ENCODE data around the gene MBD5. TPM values are rescaled to one million over a fixed set of nuclear protein-coding genes. Genes with fewer than 3 reads are reported as not detected.

Gene MBD5
- total RNA-seq, 1 experiment from 2014 or later: 7.0 TPM

DNA sequence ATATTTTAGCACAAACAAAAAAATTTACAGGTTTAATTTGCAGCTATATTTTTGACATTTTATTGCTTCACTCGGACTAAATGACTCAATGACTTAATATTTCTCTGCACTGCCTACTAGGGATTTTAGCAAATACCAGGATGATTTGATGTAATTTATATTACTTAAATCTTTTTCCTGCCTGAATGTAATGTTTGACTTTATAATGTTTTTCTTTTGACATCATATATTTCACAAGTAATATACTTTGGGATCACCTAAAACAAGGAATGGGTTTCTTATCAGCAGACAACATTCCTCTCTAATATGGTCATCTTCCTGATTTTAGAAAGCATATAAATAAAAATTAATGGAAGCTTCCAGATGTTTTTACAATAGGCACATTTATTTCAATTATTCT is 370.4 kb downstream of the MBD5 start:
- H3K36me3 ChIP-seq (replicated peaks; ENCODE audit: control insufficient read depth, insufficient read depth, low read length): no peaks in the 10 kb centered on the region
- DNase-seq: no peak
- H3K4me3 ChIP-seq (ENCODE audit: insufficient read depth, low read depth, low read length): no peak overlapping the region
- H3K27me3 ChIP-seq (ENCODE audit: control insufficient read depth, insufficient read depth, low read length): no peaks in the 10 kb centered on the region

DNA sequence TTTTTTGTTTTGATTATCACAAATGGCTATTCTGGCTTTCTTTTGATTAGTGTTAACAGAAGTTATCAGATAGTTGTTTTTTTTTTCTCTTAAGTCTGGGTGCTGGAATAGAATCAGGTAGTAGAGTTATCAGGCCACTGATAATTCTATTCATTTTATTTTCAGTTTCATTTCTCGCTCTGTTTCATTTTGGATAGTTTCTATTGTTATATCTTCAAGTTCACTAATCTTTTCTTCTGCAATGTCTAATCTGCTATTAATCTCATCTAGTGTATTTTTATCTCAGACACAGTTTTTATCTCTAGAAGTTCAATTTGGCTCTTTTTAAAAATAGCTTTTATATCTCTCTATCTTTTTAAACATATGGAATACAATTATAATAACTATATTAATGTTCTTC is 381.9 kb downstream of the MBD5 start:
- no peak overlapping the region for H3K4me3 ChIP-seq (ENCODE audit: insufficient read depth, low read depth, low read length)
- no peaks in the 10 kb centered on the region for H3K36me3 ChIP-seq (replicated peaks; ENCODE audit: control insufficient read depth, insufficient read depth, low read length)
- H3K27me3 ChIP-seq (ENCODE audit: control insufficient read depth, insufficient read depth, low read length): no peaks in the 10 kb centered on the region
- DNase-seq: no peak

GRCh38 chr2:148410899-148411298 is 390.0 kb downstream of the MBD5 start:
- DNase-seq: no peak
- H3K4me3 ChIP-seq (ENCODE audit: insufficient read depth, low read depth, low read length): no peak overlapping the region
- no peaks in the 10 kb centered on the region for H3K27me3 ChIP-seq (ENCODE audit: control insufficient read depth, insufficient read depth, low read length)
- H3K36me3 ChIP-seq (replicated peaks; ENCODE audit: control insufficient read depth, insufficient read depth, low read length): no peaks in the 10 kb centered on the region

DNA sequence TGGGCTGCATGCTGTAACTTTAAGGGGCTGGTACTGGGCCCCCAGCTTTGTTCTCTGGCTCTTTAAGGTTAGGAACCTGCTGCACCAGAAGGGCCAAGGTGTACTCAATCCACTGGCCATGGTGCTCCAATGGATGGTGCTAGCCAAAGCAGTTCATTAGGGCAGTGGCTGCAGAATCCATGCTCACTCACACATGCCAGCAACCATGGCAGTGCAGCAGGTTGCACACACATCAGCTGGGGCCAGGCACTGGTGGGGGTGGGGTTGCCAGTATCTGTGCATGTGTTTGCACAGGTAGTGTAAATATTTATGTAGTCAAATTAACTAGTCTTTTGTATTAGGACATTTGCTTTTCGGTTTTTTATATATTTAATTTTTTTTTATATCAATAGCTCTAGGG is 395.4 kb downstream of the MBD5 start:
- no peak overlapping the region for H3K4me3 ChIP-seq (ENCODE audit: insufficient read depth, low read depth, low read length)
- H3K27me3 ChIP-seq (ENCODE audit: control insufficient read depth, insufficient read depth, low read length): no peaks in the 10 kb centered on the region
- no peak for DNase-seq
- H3K36me3 ChIP-seq (replicated peaks; ENCODE audit: control insufficient read depth, insufficient read depth, low read length): no peaks in the 10 kb centered on the region

- H3K4me3 ChIP-seq (ENCODE audit: insufficient read depth, low read depth, low read length): no peak overlapping the region
- DNase-seq: no peak
- H3K36me3 ChIP-seq (replicated peaks; ENCODE audit: control insufficient read depth, insufficient read depth, low read length): no peaks in the 10 kb centered on the region
- no peaks in the 10 kb centered on the region for H3K27me3 ChIP-seq (ENCODE audit: control insufficient read depth, insufficient read depth, low read length)
Measured at GRCh38 chr2:148430101-148430500, 409.2 kb downstream of the MBD5 start.

- Histone ChIP-seq H3K4me3 (ENCODE audit: insufficient read depth, low read depth, low read length) (no peak overlapping the region), H3K36me3 (replicated peaks; ENCODE audit: control insufficient read depth, insufficient read depth, low read length) (no peaks in the 10 kb centered on the region), H3K27me3 (ENCODE audit: control insufficient read depth, insufficient read depth, low read length) (no peaks in the 10 kb centered on the region)
- no peak for DNase-seq
Measured at GRCh38 chr2:148447877-148448276, 427.0 kb downstream of the MBD5 start.

GRCh38 chr2:148450531-148450930 is 429.6 kb downstream of the MBD5 start:
- no peak overlapping the region for H3K4me3 ChIP-seq (ENCODE audit: insufficient read depth, low read depth, low read length)
- H3K27me3 ChIP-seq (ENCODE audit: control insufficient read depth, insufficient read depth, low read length): no peaks in the 10 kb centered on the region
- H3K36me3 ChIP-seq (replicated peaks; ENCODE audit: control insufficient read depth, insufficient read depth, low read length): no peaks in the 10 kb centered on the region
- DNase-seq: no peak

DNA sequence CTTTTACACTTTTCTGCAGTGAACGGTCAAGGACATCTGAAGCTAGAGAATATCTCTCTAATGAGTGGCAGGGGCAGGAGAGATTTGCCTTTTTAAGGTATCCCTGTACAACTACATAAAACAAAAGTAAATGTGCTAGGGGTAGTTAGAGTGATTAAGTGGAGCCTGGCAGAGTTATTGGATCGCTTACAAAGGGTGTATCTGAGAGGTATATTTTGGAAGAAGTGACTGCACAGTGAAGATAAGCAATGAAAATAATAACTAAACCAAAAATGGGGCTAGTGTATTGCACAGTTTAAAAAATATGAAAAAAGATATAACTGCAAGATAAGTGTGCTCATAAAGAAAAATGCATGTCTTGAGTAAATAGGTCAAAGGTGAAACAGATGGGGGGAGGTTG is 430.2 kb downstream of the MBD5 start:
- DNase-seq: no peak
- no peak overlapping the region for H3K4me3 ChIP-seq (ENCODE audit: insufficient read depth, low read depth, low read length)
- no peaks in the 10 kb centered on the region for H3K36me3 ChIP-seq (replicated peaks; ENCODE audit: control insufficient read depth, insufficient read depth, low read length)
- H3K27me3 ChIP-seq (ENCODE audit: control insufficient read depth, insufficient read depth, low read length): no peaks in the 10 kb centered on the region

GRCh38 chr2:148455791-148456190 is 434.9 kb downstream of the MBD5 start:
- DNase-seq: no peak
- no peaks in the 10 kb centered on the region for H3K36me3 ChIP-seq (replicated peaks; ENCODE audit: control insufficient read depth, insufficient read depth, low read length)
- H3K4me3 ChIP-seq (ENCODE audit: insufficient read depth, low read depth, low read length): no peak overlapping the region
- no peaks in the 10 kb centered on the region for H3K27me3 ChIP-seq (ENCODE audit: control insufficient read depth, insufficient read depth, low read length)

DNA sequence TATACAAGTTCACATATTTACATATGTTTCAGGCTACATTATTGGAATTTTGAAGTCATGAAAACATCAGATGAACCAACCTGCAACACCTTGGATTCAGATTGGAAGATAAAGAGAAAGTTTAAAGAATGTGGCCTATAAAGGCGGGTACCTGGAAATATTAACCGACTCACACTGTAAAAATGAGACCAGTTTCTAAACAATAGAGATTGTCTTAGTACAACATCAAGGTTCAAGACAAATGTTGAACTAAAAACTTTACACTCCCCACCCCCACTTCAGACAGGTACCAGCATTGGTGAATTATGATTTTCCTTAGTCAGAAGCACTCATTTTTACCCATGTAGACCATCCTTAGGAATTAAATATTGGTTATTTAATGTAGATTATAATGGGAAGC is 437.3 kb downstream of the MBD5 start:
- no peaks in the 10 kb centered on the region for H3K27me3 ChIP-seq (ENCODE audit: control insufficient read depth, insufficient read depth, low read length)
- no peak overlapping the region for H3K4me3 ChIP-seq (ENCODE audit: insufficient read depth, low read depth, low read length)
- no peak for DNase-seq
- H3K36me3 ChIP-seq (replicated peaks; ENCODE audit: control insufficient read depth, insufficient read depth, low read length): no peaks in the 10 kb centered on the region

DNA sequence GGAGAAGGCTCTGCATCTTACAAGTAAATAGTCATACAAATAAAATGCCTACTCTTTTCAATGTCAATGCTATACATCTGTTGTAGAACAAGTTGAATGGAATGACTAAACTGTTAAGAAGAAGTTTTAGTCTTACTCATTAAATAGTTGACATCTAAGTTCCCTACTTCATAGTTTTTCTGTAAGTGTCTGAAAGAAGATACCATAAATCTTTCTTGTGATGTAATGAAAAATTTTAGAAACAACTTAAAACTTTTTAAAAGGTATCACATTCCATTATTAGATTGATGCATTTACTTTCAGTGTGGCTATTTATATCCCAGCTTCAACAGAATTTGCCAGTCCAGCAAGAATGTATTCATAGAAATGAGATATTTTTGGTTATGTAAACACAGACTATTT is 438.5 kb downstream of the MBD5 start:
- no peak for DNase-seq
- Histone ChIP-seq H3K36me3 (replicated peaks; ENCODE audit: control insufficient read depth, insufficient read depth, low read length) (no peaks in the 10 kb centered on the region), H3K4me3 (ENCODE audit: insufficient read depth, low read depth, low read length) (no peak overlapping the region), H3K27me3 (ENCODE audit: control insufficient read depth, insufficient read depth, low read length) (no peaks in the 10 kb centered on the region)

- H3K4me3 ChIP-seq (ENCODE audit: insufficient read depth, low read depth, low read length): no peak overlapping the region
- DNase-seq: no peak
- H3K27me3 ChIP-seq (ENCODE audit: control insufficient read depth, insufficient read depth, low read length): no peaks in the 10 kb centered on the region
- H3K36me3 ChIP-seq (replicated peaks; ENCODE audit: control insufficient read depth, insufficient read depth, low read length): no peaks in the 10 kb centered on the region
Measured at GRCh38 chr2:148461876-148462275, 441.0 kb downstream of the MBD5 start.

DNA sequence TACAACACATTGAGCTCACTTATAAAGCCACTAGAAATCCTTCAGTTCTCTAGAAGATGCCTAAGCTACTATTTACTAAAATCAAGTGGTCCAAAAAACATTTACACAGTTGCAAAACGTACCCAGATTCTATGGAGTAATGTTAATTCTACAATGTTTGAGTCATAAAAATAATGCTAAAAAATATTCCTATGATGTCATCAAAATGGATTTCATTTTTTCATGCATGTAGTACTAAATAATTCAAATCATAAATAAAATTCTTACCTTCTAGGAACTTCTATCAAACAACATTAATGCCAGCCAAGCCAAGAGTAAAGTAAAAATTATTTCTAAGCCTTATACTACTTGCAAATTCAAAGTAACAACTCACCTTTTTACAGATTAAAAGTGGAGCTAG is 454.7 kb downstream of the MBD5 start:
- no peak for DNase-seq
- H3K27me3 ChIP-seq (ENCODE audit: control insufficient read depth, insufficient read depth, low read length): no peaks in the 10 kb centered on the region
- H3K4me3 ChIP-seq (ENCODE audit: insufficient read depth, low read depth, low read length): no peak overlapping the region
- H3K36me3 ChIP-seq (replicated peaks; ENCODE audit: control insufficient read depth, insufficient read depth, low read length): no peaks in the 10 kb centered on the region

DNA sequence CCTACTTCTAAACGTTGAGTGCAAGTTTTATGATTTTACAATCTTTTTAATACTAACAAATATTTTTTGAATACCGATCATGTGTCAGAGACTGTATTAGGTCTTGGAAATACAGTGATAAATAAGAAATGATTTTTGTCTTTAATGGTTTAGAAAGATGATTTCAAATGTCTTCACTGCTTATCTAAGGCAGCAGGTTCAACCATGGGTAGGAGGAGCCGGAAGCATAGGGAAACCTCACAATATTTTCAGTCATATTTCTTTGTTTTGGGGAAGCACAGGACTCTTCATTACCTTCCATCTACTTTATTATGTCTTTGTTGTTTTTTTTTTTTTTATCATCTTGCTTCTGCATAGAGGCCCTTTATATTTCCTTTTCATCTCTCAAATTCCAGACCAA is 458.5 kb downstream of the MBD5 start:
- Histone ChIP-seq H3K4me3 (ENCODE audit: insufficient read depth, low read depth, low read length) (no peak overlapping the region), H3K27me3 (ENCODE audit: control insufficient read depth, insufficient read depth, low read length) (no peaks in the 10 kb centered on the region), H3K36me3 (replicated peaks; ENCODE audit: control insufficient read depth, insufficient read depth, low read length) (no peaks in the 10 kb centered on the region)
- no peak for DNase-seq

- DNase-seq: no peak
- Histone ChIP-seq H3K4me3 (ENCODE audit: insufficient read depth, low read depth, low read length) (no peak overlapping the region), H3K36me3 (replicated peaks; ENCODE audit: control insufficient read depth, insufficient read depth, low read length) (no peaks in the 10 kb centered on the region), H3K27me3 (ENCODE audit: control insufficient read depth, insufficient read depth, low read length) (no peaks in the 10 kb centered on the region)
Measured at GRCh38 chr2:148483665-148484064, 462.8 kb downstream of the MBD5 start.

- DNase-seq: no peak
- Histone ChIP-seq H3K36me3 (replicated peaks; ENCODE audit: control insufficient read depth, insufficient read depth, low read length) (no peaks in the 10 kb centered on the region), H3K4me3 (ENCODE audit: insufficient read depth, low read depth, low read length) (no peak overlapping the region), H3K27me3 (ENCODE audit: control insufficient read depth, insufficient read depth, low read length) (no peaks in the 10 kb centered on the region)
Measured at GRCh38 chr2:148484066-148484465, 463.2 kb downstream of the MBD5 start.
